Fibroblast of villous mesenchyme (primary cell): ENCODE data around the gene SRGAP2B. TPM values are rescaled to one million over a fixed set of nuclear protein-coding genes. Genes with fewer than 3 reads are reported as not detected.
"Not testable (repeated sequence)": the region's sequence is repeated elsewhere in the genome, so short reads cannot be mapped to it uniquely, and the experiment has no call there.

Experiments
- DNase-seq: peaks from one replicate; pipeline ENCODE4 v3.0.0-alpha.2; 2010; ENCODE audit warnings: low read depth
- H3K4me3 ChIP-seq: 2 replicates; pipeline ENCODE4 v1.5.1; 2011; ENCODE audit warnings: low read depth, mild to moderate bottlenecking, low read length
- total RNA-seq: library from RNA; depleted of rRNA; stranded (reverse); fragments of >200 nt; gene quantifications from 2 replicates; pipeline ENCODE4 v1.2.3, GENCODE V29; 2012

SRGAP2B gene
- total RNA-seq = 23.8 and 44.9 TPM in 2 replicates

DNA sequence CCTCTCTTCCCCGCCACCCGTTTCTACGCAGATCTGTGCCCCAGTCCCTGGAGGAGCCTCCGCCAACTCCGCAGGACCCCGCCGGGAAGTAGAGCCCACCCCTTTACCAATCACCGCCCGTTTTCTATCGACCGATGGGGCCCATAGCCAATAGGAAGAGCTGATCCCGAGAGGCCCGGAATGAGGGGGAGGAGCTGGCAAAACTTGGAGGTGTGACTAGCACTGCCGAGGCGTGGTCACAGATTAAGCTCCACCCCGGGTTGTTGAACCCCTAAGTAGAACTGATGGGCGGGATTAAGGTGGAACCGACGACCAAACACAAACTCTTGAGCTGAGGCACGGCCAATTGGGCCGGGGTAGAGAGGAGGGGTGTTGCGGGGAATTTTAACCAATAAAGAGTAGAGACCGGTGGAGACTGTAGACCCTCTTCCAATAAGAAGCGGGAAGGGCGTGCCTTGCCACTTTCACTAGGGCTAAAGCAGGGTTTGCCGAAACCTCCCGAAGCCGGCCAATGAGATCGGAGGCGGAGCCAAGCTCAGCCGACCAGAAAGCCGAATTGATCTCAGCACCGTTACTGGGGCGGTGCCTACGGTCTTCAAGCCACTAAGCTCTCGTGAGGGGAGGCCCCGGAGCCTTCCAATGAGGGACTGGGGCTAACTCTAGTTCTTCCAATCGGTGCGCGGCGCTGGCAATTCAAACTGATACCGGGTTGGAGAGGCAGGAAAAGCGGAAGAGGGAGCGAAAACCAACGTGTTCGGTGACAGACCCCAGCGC is at the start of gene SRGAP2B, which contains the start of gene FAM72D:
TSS of gene SRGAP2B (minus strand) at position 45 of the 774 bp plus-strand sequence. CDS start 2,427 bp downstream, outside the sequence.
TSS of gene FAM72D (plus strand) at position 691 of the 774 bp plus-strand sequence. CDS start 874 bp downstream, outside the sequence.
- not testable (repeated sequence) for DNase-seq
- peak within 1 kb of the TSS; percentile 51 for H3K4me3 ChIP-seq

DNA sequence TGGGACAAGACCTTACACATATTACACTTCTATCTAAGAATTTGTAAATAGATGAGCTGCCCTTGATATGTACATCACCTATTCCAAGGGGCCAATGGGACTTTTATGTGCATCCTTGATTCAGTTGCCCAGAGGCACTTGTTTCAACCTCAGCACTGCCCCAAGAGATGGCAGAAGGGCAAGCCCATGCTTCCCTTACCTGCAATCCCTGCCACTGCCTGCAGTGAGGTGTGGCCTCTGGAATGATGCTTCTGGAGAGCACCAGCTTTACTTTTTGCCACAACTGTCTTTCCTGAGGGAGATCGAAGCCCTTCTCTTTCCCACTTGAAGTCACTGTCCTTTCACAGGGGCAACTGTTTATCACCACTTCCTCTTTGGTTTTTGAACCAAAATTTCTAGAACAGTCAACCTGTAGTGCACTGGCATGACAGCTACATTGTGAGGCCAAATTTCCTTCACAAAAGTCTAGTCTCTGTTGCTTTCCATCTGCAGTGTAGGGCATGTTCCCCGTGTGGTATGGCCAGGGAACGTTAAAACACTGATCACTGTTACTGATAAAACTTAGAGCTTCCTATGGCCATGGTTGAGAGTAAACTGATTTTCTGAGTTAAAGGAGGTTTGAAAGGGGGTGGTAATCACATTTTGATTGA is 49.3 kb upstream of the SRGAP2B start:
- not testable (repeated sequence) for DNase-seq, H3K4me3 ChIP-seq

DNA sequence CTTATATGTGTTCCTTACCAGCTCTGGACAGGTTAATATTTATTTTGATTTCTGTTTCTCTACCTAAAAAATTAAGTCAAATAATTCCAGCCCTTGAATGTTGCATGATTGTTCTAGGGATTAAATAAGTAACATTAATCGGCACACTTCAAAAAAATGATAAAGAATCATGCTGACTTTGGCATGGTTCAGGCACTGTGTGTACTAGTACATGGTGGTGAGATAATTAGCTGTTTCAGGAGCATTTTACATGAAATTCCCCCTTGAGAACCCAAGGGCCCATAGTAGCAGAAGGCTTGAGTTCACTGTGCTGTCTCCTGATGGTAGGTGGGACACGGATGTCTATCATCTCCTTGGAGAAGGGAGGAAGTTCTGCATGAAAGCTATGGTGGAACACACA is 45.4 kb upstream of the SRGAP2B start:
- H3K4me3 ChIP-seq = not testable (repeated sequence)

DNA sequence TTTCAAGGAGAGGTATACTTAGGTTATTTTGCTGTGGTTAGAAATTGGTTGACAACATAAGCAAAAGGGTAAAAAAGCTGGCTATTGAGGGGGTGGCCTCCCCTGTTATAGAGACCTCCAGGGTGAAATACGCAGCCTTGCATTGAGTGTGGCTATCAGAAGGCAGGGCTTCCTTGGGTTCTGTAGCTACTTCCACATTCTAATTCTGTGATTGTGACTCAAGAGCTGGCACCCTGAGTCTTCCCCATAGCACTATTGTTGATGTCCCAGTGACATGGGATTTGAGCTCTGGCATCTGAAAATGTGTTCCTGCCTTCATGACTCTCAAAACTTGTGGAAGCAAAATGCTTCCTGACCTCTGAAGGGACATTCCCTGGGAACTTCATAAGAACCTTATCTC is 39.3 kb upstream of the SRGAP2B start:
- not testable (repeated sequence) for H3K4me3 ChIP-seq, DNase-seq

More for the DNA sequence above, 45.4 kb upstream of the SRGAP2B start:
- DNase-seq = not testable (repeated sequence)

DNA sequence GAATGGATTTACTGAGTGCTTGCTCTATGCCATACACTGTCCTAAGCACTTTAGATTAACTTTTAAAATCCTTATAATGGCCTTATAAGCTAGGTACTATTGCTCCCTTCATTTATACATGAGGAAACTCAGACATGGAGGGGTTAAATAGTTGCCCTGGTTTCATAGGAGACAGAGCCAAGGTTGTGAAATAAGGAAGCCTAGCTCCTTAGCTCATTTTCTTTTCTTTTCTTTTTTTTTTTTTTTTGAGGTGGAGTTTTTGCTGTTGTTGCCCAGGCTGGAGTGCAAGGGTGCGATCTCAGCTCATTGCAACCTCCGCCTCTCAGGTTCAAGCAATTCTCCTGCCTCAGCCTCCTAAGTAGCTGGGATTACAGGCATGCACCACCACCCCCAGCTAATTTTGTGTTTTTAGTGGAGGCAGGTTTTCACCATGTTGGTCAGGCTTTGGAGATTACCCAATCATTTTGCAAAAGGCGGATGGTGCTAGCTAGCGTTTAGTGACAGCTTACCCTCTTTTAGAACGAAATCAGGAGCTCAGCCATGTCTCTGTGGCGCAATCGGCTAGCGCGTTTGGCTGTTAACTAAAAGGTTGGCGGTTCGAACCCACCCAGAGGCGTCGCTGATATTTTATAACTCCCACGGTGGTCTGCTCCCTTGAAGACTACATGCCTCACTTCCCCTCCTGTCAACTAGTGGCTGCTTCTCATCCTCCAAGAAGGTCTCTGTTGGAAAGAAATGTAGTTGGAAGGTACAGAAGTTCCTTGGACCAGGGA is 33.8 kb upstream of the SRGAP2B start:
- H3K4me3 ChIP-seq = not testable (repeated sequence)
- peak; percentile 61 for DNase-seq

DNA sequence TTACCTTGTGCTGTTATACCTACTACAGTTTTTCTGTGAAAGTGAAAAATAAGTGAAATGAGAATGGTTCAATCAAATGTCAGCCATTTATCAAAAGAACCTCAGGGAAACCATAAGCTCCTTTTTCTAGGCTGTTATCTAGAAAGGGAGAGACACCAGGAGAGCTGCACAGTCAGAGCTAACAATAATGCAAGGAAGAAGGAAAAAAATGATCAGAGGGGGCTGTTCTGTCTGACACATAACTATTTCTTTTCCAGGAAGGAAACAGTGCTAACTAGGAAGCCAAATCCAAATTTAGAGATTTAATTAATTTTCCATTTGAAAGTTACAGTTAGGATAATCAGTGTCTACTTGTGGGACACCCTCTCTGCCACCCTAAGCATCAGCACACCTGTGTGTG is 32.0 kb upstream of the SRGAP2B start:
- not testable (repeated sequence) for DNase-seq, H3K4me3 ChIP-seq

DNA sequence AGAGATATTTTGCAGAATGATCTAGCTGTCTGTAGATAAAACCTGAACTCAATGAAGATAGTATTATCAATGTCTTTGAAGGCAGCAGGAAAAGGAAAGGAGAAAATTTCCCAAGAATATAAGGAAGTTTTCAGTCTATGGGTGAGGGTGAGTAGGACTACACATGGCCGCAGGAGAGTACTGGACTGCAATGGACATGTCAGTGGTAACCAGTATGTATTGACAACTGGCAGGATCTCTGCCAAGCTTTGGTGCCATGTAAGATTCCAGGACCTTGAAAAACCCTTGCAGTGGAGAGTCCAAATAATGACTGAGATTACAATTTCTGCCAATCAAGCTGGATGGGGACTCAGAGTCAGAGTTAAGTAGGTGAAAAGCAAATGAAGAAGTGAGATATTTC is 30.0 kb upstream of the SRGAP2B start:
- not testable (repeated sequence) for DNase-seq, H3K4me3 ChIP-seq

DNA sequence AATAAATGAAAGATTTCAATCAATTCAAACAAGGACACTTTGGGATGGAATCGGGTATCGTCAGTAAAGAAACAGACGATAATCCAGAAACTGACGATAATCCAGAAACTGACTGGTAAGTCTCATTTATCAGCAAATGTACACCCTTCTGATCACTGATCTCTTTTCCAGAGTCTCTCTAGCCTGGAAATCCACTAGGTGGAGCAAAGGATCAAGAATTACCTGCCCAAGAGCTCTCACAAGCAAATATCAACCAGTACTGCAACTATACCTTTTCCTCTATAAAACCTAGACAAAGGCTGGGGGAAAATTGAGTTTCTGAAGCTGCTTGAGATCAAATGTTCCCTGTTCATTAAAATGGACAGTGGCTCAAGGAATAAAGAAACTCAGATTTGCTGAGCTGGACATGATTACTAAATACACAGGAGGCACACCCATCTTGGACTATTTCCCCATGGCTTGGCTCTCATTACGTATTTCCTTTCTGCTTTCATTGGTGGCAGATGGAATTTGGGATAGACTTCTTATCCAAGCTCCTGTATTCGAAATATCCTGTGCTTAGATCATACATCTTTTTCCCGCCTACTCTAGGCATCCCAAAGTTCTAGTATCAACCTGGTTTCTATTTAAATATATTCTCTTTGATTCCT is 29.0 kb upstream of the SRGAP2B start:
- not testable (repeated sequence) for DNase-seq, H3K4me3 ChIP-seq

DNA sequence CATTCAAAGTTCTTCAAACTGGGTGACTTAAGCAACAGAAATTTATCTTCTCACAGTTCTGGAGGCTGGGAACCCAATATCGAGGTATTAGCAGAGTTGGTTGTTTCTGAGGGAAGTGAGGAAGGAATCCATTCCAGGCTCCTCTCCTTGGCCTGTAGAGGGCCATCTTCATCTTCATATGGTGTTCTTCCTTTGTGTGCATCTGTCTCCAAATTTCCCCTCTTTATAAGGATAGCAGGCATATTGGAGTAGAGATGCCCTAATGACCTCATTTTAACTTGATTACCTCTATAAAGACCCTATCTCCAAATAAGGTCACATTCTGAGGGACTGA is 27.9 kb upstream of the SRGAP2B start:
- not testable (repeated sequence) for DNase-seq, H3K4me3 ChIP-seq

DNA sequence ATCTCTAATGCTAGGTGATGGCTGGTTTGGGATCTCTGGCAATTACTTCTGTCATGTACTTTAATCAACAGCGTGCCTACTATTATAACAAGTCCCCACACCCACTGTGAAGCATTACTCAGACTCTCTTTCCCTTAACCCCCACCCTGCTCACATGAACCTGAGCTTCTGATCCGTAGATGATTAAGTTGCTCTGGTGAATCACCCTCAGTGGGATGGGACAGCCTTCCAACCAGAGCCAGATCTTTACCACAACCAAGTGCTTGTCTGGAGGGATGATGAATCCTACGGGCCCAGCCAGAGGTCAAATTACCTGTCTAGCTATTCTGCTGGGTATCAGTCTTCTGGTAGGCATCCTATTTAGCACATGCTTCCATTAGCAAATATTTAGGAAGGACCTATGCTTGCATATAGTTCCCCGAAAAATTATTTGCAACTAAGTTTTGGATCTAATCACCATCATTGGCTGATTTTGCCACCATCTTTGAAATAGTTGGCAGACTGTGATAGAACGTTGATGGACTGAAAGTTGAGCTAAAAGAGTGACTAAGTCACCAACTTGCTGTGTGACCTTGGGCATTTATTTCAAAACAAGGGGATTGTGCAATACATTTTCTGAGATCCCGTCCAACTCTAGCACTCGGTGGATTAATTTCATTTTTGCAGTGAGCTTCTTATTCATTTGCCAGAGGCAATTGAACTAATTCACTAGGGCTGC is 27.4 kb upstream of the SRGAP2B start:
- not testable (repeated sequence) for DNase-seq, H3K4me3 ChIP-seq

DNA sequence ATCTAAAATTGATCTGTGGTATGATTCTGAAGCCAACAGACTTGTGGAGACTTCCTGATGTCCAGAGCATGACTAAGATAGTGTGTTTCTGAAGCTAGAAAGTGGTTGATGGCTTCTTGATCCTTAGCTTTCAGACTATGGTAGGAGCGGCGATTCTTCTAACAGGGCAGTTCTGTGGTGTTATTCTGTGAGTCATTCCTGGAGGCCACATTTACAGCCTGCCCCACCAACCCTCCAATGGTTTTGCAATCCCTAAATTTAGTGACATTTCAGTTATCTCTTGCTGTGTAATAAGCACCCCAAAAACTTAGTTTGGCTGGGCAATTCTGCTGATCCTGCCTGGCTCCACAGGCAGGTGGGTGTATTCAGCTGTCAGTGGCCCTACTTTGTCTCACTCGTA is 24.7 kb upstream of the SRGAP2B start:
- DNase-seq, H3K4me3 ChIP-seq: not testable (repeated sequence)

DNA sequence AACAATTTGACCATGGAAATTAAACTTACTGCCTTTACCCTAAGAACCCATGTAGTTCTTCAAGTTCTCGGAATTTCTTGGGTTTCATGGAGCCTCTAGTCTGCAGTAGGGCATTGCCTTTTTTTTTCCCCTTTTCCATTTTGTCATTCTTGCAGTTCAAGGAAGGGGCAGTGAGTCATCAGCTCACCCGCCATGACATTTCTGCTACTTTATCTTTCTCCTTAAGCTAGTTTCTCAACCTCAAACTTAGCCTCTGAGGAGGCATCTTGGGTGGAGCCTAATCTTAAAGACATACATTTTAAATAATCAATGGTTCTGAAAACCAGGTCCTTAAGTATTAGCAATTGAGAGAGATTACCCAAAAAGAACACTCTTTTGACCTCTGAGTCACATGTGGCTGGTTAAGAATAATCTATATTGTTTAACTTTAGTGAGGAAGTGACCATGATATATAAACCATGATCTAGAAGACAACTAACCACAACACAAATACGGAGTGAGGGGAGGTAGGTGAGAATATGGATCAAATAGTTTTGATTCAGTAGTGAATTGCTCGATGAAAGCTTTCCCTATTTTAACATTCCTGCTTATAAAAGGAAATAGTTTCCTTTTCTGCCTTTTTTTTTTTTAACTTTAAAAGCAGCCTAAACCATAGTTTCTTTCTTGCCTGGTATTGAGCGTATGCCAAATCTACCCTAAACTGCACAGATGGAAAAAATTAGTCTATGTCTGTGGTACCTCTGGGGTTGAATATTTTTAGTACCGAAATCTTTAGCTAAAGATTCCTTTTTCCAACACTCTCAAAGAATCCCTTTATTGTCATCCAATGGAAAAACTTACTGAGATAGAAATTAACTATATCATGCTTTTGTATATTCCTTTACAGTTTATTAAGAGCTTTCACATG is 20.7 kb upstream of the SRGAP2B start:
- H3K4me3 ChIP-seq, DNase-seq: not testable (repeated sequence)

DNA sequence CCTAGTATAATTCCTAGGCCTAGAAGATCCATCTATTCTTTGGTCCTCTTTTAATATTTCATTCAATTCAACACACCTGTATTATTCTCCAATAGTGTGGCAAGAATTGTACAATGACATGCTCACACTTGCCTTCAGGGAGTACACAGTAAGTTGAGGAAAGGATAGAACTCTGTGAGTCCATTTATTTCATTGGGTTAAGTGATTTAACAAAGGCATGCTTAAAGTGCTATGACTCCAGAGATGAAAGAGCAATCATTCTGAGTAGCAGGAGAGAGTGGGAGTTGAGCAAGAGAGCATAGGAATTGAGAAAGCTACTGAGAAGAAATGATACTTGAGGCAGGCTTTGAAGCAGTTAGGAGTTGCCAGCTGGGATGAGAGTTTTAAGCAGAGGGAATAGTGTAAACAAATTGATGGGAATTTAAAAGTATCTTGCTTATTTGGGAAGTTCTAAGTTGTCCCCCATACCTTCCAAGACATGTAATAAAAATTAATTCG is 19.5 kb upstream of the SRGAP2B start:
- not testable (repeated sequence) for H3K4me3 ChIP-seq, DNase-seq

DNA sequence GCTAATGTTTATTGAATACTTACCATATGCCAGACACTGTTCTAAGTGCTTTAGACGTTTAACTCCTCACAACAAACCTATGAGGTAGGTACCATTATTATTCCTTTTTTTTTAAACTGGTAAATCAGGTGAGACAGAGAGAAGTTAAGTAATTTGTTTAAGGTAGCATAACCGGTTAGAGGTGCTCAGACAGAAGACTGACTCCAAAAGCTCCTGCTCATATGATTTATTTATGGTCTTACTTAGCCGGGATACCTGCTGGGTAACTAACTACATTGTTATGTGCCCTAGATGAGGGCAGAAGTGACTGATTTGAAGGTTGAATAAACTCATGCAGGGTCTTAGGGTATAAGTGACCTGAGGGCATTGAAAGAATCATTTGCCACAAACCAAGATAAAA is 17.6 kb upstream of the SRGAP2B start:
- not testable (repeated sequence) for H3K4me3 ChIP-seq, DNase-seq

DNA sequence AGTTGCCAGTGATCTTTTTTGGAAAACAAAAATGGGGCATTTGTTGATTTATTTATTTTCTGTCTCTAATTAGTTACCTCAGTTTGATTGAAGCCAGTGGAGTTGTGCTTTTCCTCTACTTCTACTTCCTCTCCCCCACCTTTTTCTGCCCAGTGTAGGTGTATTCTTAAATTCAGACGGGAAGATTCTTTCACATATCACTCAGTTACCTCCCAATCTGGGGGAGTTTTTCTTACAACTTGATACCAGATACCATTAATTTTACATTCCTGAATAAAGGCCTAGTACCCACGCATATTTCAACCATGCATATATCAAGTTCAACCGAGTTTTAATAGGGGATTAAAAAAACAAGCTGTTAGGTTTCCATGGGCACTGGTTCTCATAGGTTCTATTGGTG is 16.5 kb upstream of the SRGAP2B start:
- DNase-seq, H3K4me3 ChIP-seq: not testable (repeated sequence)

DNA sequence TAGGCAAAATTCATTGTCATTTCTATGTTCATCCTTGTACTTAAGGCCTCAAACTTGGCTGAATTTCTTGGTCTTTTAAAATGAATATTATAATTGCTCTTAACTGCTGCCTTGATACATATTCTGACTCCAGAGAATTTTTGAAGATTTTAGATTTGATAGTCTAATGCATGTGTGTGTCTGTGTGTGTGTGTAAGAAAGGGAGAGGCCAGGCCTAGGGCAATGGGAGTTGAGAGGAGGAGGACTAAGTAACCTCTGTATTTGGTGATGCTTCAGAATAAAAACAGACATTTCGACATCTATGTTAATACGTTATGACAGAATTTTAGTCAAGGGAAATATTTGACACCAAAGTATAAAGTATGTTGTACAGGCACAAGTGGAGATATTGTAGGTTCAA is 8.2 kb upstream of the SRGAP2B start:
- not testable (repeated sequence) for H3K4me3 ChIP-seq

DNA sequence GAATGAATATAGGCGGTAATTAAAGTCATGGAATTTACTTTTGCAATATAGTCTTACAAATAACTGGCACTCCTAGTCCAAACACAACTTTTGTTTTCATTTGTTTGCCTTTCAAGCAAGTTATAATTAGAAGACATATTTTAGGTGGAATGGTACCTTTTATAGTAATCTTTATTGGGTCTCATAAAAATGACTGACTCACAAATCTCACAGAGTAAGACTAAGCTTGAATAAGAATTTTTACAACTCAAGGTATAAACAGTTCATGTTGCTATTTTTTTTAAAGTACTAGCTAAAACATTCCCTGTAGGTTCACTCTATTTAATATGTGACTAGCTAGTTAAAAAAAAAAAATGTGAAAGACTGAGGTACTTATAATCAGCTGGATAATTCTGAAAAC is 6.6 kb upstream of the SRGAP2B start:
- not testable (repeated sequence) for H3K4me3 ChIP-seq, DNase-seq

More for the DNA sequence above, 8.2 kb upstream of the SRGAP2B start:
- not testable (repeated sequence) for DNase-seq
